UCSD-AML1 (cell line): ENCODE data around the gene PTPRJ.

Source experiments
- DNase-seq: peaks from one replicate; lab custom pipeline; 2025; ENCODE audit not compliant: unreplicated experiment; lab: John Stamatoyannopoulos, UW

The PTPRJ gene

DNA sequence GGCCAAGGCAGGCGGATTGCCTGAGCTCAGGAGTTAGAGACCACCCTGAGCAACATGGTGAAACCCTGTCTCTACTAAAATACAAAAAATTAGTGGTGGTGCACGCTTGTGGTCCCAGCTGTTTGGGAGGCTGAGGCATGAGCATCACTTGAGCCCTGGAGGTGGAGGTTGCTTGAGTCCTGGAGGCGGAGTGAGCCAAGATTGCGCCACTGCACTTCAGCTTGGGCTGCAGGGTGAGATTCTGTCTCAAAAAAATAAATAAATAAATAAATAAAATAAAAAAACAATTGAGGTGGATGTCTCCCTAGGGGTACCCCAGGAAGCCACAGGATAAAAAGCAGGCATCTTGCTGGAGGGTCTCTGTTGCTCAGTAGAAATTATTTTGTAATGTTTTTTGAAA, 14.1 kb downstream of the PTPRJ start:
- no peak for DNase-seq

DNA sequence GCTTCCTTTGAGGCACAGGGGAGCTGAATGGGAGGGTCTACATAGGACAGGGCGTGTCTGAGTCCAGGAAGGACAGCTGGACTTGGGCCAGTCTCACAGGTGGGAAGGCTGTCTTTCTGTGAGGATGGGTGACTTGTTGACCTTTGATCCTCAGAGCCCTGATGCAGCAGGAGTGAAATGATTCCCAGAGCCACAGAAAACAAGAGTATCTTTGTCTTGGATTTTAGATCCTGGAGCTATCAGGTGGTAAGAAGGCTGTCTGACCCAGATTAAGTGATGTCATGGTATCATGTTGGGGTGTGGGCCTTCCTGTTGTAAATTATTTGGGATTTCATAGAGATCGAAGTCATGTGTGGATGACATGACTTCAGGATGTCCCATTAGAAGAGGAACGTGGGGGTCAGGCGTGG, 15.0 kb downstream of the PTPRJ start:
- DNase-seq, result no peak

DNA sequence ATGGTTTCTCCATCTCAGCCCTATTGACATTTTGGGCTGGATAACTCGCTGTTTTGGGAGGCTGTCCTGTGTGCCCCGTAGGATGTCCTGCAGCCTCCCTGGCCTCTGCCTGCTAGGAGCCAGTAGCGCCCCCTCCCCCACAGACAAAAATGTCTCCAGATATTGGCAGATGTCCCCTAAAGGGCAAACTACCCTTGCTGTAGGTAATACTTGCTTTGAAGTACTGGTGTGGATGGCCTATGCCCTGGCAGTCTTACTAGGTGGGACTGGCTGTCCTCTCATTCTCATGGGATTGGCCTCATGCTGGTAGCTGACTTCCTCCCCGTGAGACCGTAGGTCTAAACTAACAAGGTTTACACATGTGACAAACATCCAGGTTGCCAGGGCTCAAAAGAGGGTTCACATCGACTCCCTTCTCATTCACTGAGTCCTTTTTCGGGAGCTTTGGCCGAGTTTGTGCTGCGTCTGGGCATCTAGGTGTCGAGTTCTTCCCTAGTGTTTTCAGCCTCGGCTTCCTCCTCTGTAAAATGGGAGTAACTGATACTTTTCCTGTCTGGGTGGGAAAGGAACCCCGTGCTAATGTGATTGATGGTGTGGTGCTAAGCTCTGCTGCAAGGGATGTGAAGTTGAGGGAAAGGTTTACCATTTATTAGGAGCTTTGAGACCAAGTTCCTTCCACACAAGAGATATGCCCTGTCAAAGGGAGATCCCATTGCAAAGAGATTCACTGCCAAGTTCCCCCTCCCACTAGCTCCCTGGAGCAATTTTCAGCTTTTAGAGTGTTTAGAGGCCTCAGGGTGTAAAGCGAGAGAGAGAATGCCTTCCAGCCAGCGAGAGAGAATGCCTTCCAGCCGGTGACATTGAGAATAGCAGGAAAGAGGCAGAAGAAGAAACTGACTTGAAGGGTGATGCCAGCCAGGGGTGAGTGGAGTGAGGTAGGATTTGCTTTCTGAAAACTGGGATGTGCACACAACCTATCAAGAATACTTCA, 17.0 kb downstream of the PTPRJ start:
- DNase-seq, result no peak

GRCh38 chr11:47998345-47998732, 18.0 kb downstream of the PTPRJ start:
- no peak for DNase-seq

GRCh38 chr11:47998733-47999359, 18.5 kb downstream of the PTPRJ start:
- DNase-seq, result no peak

GRCh38 chr11:48000432-48000831, 20.1 kb downstream of the PTPRJ start:
- no peak for DNase-seq

GRCh38 chr11:48001438-48002021, 21.2 kb downstream of the PTPRJ start:
- DNase-seq, result no peak

GRCh38 chr11:48002561-48002960, 22.2 kb downstream of the PTPRJ start:
- DNase-seq, result no peak

- DNase-seq, result no peak
Measured at GRCh38 chr11:48003926-48004325, 23.6 kb downstream of the PTPRJ start.

GRCh38 chr11:48004456-48004855, 24.1 kb downstream of the PTPRJ start:
- no peak for DNase-seq

- DNase-seq, result no peak
Measured at GRCh38 chr11:48005136-48005535, 24.8 kb downstream of the PTPRJ start.

DNA sequence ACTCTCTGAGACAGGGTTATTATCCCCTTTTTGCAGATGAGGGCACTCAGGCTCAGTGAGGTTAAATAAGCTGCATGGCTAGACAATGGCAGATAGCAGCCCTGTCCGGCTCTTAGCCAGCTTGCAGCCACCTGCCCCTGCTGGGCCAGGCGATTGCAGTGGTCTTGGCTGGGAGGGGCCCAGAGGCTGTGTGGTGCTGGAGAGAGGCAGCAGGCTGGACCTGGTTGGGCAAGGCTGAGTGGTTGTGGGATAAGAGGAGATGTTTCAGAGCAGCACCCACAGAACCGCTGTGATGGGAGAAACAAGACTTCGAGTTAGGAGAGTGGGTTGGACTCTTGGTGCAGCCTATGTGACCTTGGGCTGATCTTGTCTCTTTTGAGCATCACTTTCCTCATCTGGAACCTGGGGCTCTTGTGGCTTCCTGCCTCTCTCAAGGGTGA, 25.5 kb downstream of the PTPRJ start:
- no peak for DNase-seq

GRCh38 chr11:48006301-48006992, 26.1 kb downstream of the PTPRJ start:
- DNase-seq, result no peak

GRCh38 chr11:48007677-48008076, 27.3 kb downstream of the PTPRJ start:
- DNase-seq, result no peak

GRCh38 chr11:48008951-48009270, 28.6 kb downstream of the PTPRJ start:
- no peak for DNase-seq

DNA sequence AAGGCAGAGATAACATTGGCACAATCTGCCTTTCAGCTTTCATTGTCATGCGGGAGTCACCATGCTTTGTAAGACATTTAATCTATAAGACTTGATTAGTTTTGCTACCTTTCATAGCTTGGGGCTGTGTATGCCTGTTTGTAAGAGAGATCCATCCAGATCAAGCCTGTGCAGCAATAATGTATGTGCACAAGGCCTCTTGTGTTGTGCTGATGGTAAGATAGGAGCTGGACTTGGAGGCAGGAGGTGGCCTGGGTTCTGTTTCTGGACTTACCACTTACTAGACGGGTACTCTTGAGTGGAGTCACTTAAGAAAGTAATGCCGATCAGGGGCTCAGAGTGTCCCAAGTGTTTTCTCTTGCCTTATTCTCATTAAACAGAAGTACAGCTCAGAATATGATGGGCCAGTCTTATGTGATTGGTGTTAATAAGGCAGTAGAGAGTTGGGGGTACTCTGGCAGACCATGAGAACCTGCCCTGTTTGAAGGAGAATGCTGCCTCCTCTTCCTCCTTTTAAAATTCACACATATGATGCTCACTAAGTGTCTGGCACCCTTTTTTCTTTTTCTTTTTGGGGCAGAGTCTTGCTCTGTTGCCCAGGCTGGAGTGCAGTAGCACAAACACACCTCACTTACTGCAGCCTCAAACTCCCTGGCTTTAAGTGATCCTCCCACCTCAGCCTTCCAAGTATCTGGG, 30.9 kb downstream of the PTPRJ start:
- no peak for DNase-seq

GRCh38 chr11:48011798-48012391, 31.5 kb downstream of the PTPRJ start:
- DNase-seq, result no peak

DNA sequence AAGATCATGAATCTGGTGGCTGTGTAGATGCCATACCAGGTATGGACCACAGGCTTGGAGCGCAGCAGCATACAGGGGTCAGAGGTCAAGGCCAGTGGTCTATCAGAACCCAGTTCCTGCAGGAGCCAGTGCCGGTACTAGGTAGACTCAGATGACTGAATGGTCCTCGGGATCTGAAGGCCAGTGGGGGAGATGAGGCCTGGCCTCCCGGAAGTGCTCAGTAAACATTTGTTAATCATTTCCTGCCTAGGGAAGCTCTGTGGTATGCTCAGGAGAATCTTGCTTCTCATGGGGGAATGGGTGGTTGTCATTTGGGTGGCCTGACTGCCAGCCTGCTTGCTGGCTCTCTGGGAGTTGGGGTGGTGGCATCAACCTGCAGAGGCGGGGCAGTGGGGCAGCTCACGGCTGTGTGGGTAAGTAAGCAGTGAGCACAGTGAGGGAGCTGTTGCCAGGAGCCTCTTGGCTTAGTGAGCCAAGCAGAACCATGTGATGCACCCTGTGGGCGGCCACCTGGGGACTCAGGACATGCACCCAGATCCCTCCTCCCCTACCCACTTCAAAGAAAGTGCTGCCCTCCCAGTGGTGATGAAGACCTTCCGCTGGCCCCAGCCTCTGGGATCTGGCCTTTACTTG, 33.0 kb downstream of the PTPRJ start:
- peak; percentile 60 for DNase-seq

- no peak for DNase-seq
Measured at GRCh38 chr11:48014917-48015316, 34.6 kb downstream of the PTPRJ start.
